HG03039 (cell line): ENCODE data around the gene MMP11.

ENCODE experiments used
- ATAC-seq: cut with Tn5 transposase; IDR thresholded peaks from one replicate; pipeline ENCODE4 v1.9.1; 2021; ENCODE audit warnings: mild to moderate bottlenecking, moderate library complexity; ENCODE audit not compliant: unreplicated experiment

MMP11 gene

DNA sequence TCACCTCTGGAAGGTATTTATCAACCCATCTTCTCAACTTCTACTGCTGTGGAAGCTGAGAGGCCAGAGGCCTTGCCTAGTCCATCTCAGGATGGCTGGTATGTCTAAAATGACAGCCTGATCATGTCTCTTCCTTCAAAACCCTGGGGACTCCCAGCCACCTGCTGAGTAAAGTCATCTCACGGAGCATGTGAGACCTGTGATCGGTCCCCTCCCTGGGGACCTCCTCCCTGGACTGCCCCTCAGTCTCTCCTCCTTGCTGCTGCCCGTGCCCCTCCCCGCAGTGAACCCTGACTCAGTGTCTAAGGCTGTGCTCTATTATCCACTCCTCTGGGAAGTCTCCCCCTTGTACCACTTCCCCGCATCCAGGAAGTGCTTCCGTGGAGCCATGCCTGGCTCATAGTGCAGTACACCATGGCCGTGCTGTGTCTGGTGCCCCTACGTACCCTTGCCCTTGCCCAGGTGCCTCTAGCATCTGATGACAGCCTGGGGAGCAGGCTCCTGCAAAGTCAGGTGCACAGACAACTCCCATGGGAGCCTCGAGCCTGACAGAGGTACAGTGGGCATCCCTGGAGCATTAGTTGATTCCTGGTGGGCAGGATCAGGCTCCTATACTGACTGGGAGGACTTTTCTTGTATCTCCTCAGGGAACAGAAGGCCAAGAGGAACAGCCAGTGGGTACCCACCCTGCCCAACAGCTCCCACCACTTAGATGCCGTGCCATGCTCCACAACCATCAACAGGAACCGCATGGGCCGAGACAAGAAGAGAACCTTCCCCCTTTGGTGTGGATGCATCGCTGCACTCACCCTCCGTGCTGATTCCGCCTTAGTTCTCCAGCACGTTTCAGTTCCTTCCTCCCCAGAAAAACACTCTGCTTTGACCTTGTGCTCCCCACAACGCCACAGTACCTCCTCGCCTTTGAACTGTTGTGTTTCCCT is 27.9 kb downstream of the MMP11 start:
- no peak for ATAC-seq

DNA sequence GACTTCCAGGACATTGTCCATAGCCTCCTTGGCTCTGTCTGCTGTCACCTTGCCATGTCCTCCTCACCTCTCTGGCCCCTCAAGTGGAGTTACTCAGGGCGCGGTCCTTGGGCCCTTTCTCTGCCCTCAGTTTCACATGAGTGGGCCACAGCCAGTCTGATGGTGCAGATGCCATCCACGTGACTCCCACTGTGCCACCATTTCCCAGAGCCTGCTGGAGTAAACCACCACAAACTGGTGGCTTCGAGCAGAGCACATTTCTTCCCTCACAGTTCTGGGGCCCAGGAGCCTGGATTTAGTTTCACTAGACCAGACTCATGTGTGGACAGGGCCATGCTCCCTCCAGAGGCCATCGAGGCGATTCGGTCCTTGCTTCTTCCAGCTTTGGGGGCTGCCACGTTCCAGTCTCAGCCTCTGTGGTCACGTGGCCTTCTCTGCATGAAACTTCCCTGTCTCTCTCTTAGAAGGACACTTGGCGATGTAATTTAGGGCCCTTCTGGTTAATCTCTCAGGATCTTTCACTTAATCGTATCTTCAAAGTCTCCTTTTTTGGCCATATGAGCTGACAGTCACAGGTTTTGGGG is 28.7 kb downstream of the MMP11 start:
- no peak for ATAC-seq

DNA sequence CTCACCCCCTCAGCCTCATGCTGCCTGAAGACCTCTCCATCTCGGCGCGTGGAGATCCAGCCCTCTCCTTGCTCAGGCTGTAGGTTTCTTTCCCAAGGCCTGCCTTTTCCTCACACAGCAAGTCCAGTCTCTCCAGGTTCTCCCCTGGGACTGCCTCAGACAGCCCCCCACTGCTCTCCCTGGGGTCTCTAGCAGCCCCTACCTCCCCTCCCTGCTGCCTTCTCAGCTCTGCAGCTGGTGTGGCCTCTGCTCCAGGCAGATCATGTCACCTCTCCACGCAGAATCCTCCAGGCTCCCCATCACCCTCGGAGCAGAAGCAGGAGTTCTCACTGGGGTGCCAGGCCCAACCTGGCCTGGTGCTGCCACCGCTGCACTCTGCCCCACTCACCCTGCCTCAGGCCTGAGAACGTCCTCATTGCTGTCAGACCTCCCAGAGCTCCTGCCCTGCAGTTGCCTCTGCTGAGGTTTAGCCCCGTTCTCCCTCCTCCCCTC is 29.3 kb downstream of the MMP11 start:
- no peak for ATAC-seq

DNA sequence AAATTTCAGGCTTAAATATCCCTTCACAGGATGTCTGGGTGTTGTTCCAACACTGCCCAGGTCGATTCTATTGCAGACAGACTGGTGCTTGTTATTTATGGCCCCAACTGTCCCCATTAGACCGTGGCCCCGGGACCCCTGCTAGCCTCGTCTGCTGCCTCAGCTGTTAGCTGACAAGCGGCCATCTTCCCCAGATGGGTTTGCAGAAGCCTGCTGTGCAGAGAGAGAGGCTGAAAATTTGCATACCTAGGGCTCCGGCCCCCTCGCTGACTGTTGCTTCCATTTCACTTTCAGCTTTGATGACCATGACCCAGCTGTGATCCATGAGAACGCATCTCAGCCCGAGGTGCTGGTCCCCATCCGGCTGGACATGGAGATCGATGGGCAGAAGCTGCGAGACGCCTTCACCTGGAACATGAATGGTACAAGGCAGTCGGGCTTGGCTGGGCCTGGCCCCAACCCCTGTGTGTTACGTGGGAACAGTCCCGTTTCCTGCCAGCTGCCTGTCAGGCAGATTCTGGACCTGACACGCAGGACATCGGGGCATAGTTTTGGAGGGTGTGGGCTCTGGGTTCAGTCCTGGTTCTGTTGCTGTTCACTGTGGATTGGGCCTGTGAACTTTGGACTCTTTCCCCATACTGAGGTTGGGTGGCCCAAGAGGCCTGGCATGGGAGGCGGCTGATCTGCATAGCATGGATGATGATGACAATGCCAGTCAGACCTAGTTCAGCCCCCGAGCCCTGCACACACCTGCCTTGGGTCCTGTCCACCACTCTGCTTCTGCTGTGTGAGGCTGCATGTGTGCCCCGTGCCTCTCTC is 30.6 kb downstream of the MMP11 start:
- no peak for ATAC-seq

DNA sequence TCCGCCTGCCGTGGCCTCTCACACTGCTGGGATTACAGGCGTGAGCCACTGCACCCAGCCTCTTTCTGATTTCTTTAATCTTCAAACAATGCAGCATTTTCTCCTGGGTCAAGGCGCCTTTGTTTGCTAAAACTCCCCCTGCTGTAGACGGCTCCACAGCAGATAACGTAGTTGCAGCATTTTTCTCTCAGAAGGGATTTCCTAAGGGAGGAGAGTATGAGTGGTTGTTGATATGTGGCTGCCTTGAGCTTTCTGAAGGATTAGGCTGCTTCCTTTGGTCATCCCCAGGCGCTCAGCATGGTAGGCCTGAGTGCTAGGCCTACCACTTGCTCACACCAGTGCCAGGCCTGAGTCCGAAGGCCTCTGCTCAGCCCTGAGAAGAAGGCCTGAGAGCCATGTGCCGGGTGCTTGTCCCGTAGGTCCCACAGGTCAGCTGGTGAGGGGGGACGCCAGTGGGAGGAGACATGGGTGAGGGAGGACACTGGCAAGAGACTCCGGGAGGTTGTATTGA is 32.2 kb downstream of the MMP11 start:
- ATAC-seq: no peak

DNA sequence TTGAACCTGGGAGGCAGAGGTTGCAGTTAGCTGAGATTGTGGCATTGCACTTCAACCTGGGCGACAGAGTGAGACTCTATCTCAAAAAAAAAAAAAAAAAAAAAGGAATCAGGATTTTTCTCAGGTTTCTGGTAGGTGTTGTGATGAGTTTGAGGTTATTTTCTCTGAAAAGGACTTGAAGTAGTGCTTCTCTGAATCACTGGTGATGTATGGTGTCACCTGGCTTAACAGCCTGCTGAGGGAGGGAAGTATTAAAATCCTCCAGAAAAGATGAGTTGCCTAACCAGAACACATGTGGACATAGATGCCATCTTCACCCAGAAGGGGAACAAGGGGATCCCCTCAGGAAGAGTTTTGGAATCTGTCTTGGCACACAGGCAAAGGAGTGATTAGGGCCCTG is 34.2 kb downstream of the MMP11 start:
- no peak for ATAC-seq

DNA sequence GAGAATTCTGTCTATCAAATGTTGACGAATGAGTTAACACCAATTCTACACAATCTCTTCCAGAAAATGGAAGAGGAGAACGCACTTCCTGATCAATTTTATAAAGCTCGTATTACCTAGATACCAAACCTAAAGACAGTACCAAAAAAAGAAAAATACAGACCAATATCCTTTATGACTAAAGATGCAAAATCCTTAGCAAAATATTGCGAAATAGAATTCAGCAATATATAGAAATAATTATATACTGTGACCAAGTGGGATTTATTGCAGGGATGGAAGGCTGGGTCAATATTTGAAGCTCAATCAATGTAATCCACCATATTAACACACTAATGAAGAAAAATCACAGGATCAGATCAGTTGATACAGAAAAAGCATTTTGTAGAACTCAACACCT is 39.7 kb downstream of the MMP11 start:
- ATAC-seq: no peak

DNA sequence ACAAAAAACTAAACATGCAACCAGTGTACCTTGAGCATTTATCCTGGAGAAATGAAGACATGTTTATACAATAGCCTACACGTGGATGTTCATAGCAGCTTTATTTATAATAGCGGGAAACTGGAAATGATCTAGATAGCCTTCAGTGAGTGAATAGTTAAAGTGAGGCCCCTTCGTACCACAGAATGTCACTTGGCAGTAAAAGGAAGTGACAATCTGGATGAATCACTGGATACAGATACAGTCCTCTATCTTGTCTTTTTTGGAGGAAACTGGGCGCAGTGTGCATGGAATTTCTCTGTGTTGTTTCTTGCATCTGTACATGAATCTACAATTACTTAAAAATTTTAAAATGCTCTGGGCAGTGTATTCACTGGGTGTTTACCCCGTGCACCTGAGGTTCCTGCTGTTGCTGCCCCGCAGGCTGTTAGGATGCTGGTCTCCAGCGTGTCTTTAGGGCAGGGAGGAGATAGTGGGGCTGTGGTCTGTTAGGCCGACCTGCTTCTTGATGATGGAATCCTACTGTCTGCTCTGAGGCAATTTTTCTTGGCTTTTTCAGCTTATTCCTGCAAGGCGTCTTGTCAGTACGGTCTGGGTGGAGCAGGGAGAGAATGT is 43.0 kb downstream of the MMP11 start:
- ATAC-seq: no peak

DNA sequence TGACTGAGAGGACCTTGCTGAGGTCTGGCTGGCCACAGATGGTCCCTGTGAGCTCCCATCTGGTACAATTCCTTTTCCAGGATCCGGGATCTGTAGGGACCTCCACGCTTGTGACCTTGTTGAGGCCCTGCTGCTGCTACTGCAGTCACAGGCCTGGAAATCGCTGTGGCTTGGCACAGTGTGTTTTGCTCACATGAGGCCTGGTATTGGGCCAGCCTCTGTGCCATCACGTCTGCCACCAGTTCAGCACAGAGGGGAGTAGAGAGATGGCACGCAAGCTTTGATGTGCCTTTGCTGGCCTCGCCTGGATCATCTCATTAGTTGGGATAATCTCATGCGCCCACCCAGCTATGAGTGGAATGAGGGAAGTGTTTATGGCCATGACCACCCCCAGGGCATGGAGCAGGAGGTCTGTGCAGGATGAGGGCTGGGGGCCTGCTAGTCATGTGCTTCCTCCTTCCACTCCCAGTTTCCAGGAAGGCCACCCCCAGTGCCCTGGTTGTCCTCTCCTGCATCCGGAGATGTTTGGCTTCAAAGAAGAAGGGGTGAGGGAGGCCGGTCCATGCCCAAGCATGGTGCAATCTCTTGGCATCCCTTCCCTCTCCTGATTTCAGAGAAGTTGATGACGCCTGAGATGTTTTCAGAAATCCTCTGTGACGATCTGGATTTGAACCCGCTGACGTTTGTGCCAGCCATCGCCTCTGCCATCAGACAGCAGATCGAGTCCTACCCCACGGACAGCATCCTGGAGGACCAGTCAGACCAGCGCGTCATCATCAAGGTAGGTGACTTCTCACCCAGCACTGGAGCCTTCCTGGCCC is 43.7 kb downstream of the MMP11 start:
- ATAC-seq: no peak

DNA sequence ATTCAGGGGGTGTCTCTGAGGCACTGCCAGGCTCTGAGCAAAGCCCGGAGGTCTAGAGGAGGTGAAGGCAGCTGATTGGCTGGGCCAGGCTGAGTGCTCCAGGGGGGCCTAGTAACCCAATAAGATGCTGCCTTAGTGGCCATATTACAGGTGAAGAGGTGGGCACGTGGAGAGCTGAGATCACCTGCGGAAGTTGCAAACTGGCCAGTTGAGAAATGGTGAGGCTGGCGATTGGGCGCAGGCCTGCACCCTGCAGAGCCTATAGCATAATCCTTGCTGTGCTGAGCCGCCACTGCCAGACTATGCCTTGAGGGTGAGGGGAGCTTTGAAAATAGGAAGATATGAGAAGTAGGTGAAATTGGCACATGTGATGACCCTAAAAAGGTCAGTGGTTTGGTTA is 44.5 kb downstream of the MMP11 start:
- no peak for ATAC-seq

DNA sequence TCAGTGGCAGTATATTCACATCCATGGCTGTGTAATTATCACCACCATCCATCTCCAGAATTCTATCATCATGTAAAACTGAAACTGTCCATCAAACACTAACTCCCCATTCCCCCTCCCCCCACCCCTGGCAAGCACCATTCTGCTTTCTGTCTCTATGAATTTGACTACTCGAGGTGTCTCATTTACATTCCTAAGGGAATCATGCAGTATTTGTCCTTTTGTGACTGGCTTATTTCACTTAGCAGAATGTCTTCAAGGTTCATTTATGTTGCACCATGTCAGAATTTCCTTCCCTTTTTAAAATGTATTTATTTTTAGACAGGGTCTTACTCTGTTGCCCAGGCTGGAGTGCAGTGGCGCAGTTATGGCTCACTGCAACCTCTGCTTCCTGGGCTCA is 45.9 kb downstream of the MMP11 start:
- no peak for ATAC-seq

DNA sequence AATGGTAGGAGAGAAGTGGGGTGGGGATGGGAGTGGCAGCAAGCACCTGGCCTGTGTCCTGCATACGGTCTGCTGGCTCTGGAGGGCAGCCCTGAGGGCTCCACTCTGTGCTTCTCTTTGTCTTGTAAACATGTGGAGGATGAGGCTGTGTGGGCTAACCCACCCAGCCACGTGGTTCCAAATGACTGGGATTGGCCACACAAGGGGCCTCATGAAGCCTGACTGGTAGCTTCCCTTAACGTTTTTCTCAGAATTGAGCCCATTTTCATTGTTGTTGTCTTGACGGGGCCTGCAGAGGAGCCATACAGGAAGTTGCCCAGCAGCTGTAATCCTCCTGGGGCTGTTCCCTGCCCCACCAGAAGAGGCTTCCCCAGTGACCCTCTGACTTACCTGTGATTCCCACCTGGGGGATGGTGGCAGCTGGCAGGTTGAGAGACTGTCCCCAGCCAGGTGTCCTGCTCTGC is 48.1 kb downstream of the MMP11 start:
- no peak for ATAC-seq

DNA sequence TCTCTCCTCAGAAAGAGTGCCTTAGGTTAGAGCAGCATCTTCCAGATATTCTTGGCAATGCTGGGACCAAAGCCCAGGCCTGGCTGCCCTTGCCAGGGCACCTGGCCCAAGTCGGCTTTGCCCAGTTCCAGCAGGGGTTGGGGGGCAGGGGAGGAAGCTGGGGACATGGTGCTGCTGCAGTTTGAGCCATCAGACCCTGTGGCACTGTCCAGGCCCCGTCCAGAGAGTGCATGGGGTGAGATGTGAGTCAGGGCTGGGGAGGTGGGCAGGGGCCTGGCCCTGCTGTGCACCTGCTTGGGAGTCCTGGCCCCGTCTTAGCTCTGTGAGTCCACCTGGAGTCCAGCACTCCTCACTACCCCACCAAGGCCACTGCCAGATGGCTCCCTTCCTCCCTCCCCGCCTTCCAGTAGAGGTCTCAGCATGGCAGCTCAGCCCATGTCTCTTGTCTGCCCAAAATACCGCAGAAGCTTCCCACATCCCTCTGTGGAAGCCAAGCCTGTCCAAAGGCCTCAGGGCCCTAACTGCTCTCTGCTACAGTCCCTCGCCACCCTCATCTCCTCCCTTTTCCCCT is 49.5 kb downstream of the MMP11 start:
- no peak for ATAC-seq

DNA sequence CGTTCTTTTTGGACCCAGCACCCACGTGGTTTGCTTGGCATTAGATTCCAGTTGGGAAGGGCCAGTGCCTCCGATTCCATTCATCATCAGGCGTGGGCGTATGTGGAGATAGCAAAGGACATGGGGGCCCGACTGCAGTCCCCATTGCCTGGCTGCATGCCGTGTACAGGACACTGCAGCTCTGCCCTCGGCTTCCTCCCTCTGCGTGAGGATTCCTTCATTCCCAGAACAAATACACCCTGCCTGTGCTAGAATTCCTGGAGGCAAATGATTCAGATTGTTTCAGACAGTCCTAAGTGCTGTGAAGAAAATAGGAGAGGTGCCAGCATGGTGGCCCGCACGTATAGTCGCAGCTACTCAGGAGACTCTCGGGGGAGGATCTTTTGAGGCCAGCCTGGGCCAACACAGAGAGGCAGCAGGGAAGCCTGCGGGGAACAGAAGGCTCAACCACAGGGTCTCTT is 50.7 kb downstream of the MMP11 start:
- ATAC-seq: no peak

DNA sequence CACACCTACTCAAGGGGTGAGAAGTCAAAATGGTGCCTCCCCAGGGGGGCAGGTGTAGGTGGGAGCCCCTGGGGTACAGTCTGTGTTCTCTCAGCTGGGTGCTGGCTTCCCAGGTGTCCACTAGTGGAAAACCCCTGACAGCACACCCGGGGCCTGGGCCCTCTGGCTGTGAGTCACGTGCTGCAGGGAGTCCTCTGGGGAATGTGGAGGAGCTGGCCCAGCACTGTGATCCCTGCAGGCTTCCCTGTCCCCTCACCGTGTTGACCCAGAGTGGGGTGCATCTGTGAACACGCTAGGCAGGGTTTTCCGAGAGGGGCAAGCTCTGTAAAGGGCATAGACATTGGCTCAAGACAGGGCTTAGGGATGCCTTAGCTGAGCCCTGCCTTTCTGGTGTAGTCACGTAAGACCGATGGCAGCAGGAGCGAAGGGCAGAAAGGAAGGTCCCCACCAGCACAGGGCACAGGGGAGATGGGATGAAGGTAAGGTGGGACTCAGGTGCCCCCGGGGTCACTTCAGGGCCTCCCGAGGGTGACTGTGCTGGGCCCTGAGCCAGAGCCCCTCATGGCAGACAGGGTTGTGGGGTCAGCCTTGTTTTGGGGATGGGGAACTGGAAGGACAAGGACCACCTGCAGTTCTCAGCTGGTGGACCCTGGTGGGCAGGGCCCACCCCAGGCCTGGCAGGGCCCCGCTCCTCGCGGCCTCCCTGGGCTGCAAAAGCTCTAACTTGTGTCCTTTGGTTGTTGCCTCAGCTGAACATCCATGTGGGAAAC is 52.0 kb downstream of the MMP11 start:
- ATAC-seq: no peak

DNA sequence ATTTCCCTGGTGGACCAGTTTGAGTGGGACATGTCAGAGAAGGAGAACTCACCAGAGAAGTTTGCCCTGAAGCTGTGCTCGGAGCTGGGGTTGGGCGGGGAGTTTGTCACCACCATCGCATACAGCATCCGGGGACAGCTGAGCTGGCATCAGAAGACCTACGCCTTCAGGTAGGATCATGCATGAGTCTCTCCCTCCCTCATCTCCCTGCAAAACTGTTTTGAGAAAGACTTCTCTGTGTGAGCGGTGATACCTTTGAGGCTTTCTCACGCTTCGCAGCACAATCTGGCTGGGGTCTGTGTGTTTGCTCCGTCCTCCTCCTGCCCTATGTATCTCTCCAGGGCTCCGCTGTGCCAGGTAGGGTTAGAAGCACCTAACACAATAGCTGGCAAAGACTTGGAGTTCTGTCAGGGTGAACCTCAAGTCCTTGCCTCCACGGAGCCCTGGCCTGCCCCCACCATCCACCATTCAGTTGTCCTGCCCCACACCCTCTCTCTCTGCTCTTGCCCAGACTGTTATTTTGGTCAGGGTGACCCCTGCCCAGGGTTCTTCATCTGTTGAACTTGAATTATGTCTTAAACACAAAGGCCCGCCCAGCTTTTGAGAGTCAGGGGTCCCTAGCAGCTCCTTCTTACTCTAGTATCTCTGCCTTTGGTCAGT is 52.7 kb downstream of the MMP11 start:
- ATAC-seq: no peak

DNA sequence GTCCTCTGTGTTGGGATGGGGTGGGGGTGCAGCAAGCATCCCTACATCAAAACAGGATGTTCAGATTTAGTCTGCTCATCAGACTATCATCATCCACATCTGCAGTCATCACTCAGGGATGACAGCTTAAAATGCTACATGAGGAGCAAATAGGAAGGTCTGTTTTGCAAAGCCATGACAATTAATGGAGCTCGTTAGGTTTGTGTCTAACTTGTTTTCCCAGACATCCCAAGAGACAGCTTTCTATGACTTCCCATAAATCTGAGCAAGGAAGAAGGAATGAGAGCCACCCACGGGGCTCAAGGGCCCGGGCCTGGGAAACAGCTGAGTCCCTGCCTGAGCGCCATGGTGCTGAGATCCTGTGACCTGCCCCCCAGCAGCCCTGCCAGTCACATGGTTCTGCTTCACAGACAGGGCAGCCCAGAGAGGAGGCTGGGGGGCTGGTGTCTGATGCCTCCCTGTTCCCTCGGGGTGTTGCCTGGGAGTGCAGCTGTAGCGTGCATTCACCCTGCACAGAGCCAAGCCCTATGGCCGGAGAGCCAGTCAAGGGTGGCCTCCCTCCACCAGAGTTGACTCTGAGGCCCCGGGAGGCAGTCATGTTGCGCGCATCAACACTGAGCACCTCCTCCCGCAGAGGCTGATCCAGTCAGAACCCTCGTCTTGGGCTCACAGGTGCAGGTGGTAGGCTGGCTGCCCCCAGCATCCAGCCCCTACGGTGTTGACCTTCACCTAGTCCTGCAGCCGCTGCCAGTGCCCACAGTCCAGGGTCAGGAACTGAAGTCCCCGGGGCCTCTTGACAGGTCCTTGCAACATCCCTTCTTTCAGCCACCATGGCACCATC is 54.1 kb downstream of the MMP11 start:
- no peak for ATAC-seq
